Measurements from ENCODE around the gene PRSS57. TPM values are rescaled to one million over a fixed set of nuclear protein-coding genes. Genes with fewer than 3 reads are reported as not detected.

The PRSS57 gene
- total RNA-seq, 4 donors from 2014 or later = not detected

DNA sequence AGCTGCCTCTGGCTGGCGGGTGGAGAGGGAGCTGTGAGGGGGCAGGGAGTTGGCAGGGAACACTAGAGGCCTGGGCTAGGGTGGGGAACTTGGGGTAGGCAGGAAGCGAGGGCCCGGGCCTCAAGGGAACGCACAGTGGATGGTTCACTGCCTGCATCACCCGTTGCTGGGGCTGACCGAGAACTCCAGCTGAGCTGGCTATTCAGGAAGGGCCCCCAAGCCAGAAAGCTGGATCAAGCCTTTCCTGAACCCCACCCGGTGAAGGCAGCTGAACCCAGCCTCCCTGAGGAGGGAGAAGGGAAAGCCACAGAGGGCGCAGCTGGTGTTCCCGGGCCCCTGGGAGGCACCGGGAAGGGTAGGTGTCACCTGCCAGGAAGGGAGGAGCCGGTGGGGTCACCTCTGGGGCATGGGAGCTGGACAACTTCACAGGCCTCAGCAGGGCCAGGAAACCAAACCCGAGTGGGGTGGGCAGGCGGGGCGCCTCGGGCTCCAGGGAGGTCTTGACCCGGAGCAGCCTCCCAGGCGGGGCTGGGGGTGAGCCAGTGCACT, 27.4 kb upstream of the PRSS57 start:
- Histone ChIP-seq H3K36me3 (peaks cover 0 to 20% (median 0%) of the 10 kb centered on the region in 3 donors), H3K4me3 (no peak overlapping the region), H3K9me3 (no peaks in the 10 kb centered on the region), H3K27ac (peak overlapping the region in 3 of 4 donors; percentile 26 to 73 (median 56)), H3K27me3 (no peaks in the 10 kb centered on the region), H3K4me1 (peaks cover 4 to 57% (median 23%) of the 10 kb centered on the region in 4 donors)
- 28 to 42% methylated on average over 17 of the region's 17 CpGs for WGBS, 2 donors
- DNase-seq (ENCODE audit: low spot score in 2 of 2) = no peak
- TF ChIP-seq POLR2A (IDR thresholded peaks at IDR 0.05) = no peak
- TF ChIP-seq, protein P1, sequence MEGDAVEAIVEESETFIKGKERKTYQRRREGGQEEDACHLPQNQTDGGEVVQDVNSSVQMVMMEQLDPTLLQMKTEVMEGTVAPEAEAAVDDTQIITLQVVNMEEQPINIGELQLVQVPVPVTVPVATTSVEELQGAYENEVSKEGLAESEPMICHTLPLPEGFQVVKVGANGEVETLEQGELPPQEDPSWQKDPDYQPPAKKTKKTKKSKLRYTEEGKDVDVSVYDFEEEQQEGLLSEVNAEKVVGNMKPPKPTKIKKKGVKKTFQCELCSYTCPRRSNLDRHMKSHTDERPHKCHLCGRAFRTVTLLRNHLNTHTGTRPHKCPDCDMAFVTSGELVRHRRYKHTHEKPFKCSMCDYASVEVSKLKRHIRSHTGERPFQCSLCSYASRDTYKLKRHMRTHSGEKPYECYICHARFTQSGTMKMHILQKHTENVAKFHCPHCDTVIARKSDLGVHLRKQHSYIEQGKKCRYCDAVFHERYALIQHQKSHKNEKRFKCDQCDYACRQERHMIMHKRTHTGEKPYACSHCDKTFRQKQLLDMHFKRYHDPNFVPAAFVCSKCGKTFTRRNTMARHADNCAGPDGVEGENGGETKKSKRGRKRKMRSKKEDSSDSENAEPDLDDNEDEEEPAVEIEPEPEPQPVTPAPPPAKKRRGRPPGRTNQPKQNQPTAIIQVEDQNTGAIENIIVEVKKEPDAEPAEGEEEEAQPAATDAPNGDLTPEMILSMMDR (IDR thresholded peaks at IDR 0.05) = no peak
- TF ChIP-seq EP300 (IDR thresholded peaks at IDR 0.05) = no peak

DNA sequence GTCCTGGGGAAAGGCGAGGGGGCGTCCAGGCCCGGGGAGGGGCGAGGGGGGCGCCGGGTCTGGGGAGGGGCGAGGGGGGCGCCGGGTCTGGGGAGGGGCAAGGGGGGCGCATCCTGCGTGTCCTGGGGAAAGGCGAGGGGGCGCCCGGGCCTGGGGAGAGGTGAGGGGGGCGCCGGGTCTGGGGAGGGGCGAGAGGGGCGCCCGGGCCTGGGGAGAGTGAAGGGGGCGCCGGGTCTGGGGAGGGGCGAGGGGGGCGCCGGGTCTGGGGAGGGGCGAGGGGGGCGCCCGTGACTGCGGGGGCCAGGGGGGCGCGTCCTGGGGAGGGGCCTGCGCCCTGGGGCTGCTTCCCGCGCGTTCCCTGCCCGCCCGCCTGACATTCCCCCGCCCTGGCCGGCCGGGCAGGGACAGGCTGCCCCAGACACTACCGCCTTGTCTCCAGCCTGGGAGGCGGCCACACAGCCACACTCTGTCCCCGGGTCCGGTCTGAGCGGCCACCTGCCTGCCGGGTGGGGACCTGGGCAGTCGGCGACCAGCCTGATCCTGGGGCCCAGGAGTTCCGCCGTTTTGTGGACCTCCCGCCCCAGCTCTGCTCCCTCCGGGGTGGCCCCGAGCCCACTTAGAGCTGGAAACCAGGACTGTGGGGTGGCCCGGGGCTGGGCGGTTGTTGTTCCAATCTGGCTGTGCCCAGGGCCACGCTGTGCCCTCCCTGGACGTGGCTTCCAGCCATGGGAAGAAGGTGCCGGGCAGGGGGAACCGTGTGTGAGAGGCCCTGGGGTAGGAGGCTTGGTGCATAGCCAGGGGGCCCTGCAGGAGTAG, 25.3 kb upstream of the PRSS57 start:
- DNase-seq (ENCODE audit: low spot score in 2 of 2) = no peak
- Histone ChIP-seq H3K27ac (peak overlapping the region; percentile 60 to 93 (median 87)), H3K4me3 (peak overlapping the region in 1 of 4 donors; percentile 33), H3K27me3 (no peaks in the 10 kb centered on the region), H3K9me3 (peaks cover 0 to 2% (median 0%) of the 10 kb centered on the region in 4 donors), H3K36me3 (peaks cover 0 to 6% (median 0%) of the 10 kb centered on the region in 3 donors), H3K4me1 (peaks cover 4 to 50% (median 23%) of the 10 kb centered on the region in 4 donors)
- 21 to 27% methylated on average over 15 to 17 of the region's 58 CpGs for WGBS, 2 donors
- TF ChIP-seq EP300 (IDR thresholded peaks at IDR 0.05) = peak in 1 of 2 donors; percentile 59
- TF ChIP-seq, protein P1 (IDR thresholded peaks at IDR 0.05) = no peak
- TF ChIP-seq POLR2A (IDR thresholded peaks at IDR 0.05) = peak in 1 of 2 donors; percentile 20

DNA sequence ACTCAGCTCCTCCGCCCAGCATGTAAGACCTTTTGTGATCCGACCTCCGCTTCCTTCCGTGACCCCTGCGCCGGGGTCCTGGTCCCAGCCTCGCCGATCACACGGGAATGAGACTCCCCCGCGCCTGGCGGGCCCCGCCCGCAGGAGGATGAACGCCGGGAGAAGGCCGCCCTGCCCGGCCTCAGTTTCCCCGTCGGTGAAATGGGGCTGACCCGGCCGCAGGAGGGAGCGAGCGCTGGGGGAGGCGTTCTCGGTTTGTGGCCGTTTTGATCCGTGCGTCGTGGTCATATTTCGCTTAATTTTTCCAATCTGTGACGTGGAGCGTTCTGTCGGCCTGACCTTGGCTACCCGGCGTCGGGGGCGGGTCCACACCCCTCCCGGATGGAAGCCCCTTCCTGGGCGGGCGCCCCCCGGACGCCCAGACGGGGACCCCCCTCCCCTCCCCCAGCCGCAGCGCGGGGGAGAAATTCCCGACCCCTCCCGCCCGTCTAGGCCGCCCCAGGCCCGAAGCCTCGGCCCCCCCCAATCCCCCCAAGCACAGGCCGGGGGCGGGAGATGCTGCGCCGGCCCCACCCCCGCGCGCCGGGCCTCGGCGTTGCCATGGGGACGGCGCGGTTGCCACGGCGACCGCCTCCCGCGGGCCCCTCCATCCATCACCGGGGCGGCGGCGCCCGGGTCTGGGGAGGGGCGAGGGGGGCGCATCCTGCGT, 24.5 kb upstream of the PRSS57 start:
- Histone ChIP-seq H3K4me1 (peaks cover 4 to 50% (median 23%) of the 10 kb centered on the region in 4 donors), H3K27me3 (no peaks in the 10 kb centered on the region), H3K27ac (peak overlapping the region; percentile 60 to 93 (median 87)), H3K9me3 (peaks cover 0 to 8% (median 0%) of the 10 kb centered on the region in 4 donors), H3K36me3 (peaks cover 0 to 12% (median 0%) of the 10 kb centered on the region in 3 donors), H3K4me3 (peak overlapping the region in 2 of 4 donors; percentile 14 to 33)
- TF ChIP-seq POLR2A (IDR thresholded peaks at IDR 0.05) (no peak), EP300 (IDR thresholded peaks at IDR 0.05) (no peak)
- TF ChIP-seq, protein P1 (IDR thresholded peaks at IDR 0.05) = no peak
- no peak for DNase-seq (ENCODE audit: low spot score in 2 of 2)
- WGBS, 2 donors = 24 to 28% methylated on average over 34 to 44 of the region's 79 CpGs

DNA sequence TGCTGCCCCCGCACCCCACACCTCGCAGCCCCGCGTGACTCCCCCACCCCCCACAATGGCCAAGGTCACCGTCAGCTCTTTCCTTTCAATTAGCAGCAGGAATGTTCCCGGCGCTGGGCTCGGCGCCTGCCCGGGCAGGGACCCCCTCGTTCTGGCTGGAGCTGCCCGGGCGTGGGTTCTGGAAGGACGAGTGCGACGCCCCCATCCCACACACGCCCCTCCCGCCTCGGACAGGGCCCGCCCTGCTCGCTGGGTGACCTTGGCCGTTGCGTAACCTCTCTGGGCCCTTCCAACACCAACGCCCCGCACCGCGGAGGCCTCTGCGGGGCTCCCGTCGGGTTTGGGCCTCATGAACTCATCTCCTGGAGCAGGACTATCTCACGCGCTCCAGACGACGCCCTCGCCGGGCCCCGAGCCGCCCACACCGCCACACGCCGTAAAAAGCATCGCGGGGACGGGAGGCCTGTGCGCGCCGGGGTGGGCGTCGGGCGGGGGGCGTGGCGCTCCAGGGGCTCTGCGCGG, 23.8 kb upstream of the PRSS57 start:
- DNase-seq (ENCODE audit: low spot score in 2 of 2) = peak; percentile 37 to 58
- Histone ChIP-seq H3K4me3 (peak overlapping the region in 2 of 4 donors; percentile 14 to 33), H3K4me1 (peaks cover 4 to 50% (median 23%) of the 10 kb centered on the region in 4 donors), H3K27me3 (no peaks in the 10 kb centered on the region), H3K9me3 (peaks cover 0 to 8% (median 0%) of the 10 kb centered on the region in 4 donors), H3K27ac (peak overlapping the region; percentile 60 to 93 (median 87)), H3K36me3 (peaks cover 0 to 16% (median 0%) of the 10 kb centered on the region in 3 donors)
- TF ChIP-seq POLR2A (IDR thresholded peaks at IDR 0.05) (peak in 1 of 2 donors; percentile 38), EP300 (IDR thresholded peaks at IDR 0.05) (peak in 1 of 2 donors; percentile 46)
- TF ChIP-seq, protein P1 (IDR thresholded peaks at IDR 0.05) = no peak
- WGBS, 2 donors = 23% methylated on average over 15 of the region's 54 CpGs; no CpG with 5 or more reads in 1 of the 2 donors

All from tibial nerve (tissue), 4 donors.